HUES64 (cell line): ENCODE results near the gene LCTL.

Experiments
- H3K27ac ChIP-seq: 2 replicates; pipeline ENCODE4 v1.7.0; 2013; ENCODE audit warnings: low read depth, low read length, inconsistent platforms
- H3K27me3 ChIP-seq: 2 replicates; pipeline ENCODE4 v1.6.1; 2013; ENCODE audit warnings: mild to moderate bottlenecking, low read length; ENCODE audit not compliant: insufficient read depth
- H3K36me3 ChIP-seq: 2 replicates; pipeline ENCODE4 v1.6.1; 2013; ENCODE audit warnings: mild to moderate bottlenecking, low read length; ENCODE audit not compliant: insufficient read depth
- H3K4me1 ChIP-seq: 2 replicates; pipeline ENCODE4 v1.6.1; 2013; ENCODE audit warnings: mild to moderate bottlenecking, low read length, moderate library complexity; ENCODE audit not compliant: insufficient read depth
- H3K4me3 ChIP-seq: 2 replicates; pipeline ENCODE4 v1.5.1; 2013; ENCODE audit warnings: mild to moderate bottlenecking, low read length, moderate library complexity
- H3K9ac ChIP-seq: 2 replicates; pipeline ENCODE4 v1.6.1; 2013; ENCODE audit warnings: mild to moderate bottlenecking, low read depth, low read length
- H3K9me3 ChIP-seq: 2 replicates; pipeline ENCODE4 v1.6.1; 2013; ENCODE audit warnings: low read depth, low read length; ENCODE audit not compliant: insufficient read depth
- WGBS: fragments of 150-250, 120-280 bp; methylation state at CpG from one replicate; pipeline ENCODE4 v1.1.7; 2013; ENCODE audit warnings: missing lambda C conversion rate; 5-methylcytosine and 5-hydroxymethylcytosine counted together

LCTL gene

DNA sequence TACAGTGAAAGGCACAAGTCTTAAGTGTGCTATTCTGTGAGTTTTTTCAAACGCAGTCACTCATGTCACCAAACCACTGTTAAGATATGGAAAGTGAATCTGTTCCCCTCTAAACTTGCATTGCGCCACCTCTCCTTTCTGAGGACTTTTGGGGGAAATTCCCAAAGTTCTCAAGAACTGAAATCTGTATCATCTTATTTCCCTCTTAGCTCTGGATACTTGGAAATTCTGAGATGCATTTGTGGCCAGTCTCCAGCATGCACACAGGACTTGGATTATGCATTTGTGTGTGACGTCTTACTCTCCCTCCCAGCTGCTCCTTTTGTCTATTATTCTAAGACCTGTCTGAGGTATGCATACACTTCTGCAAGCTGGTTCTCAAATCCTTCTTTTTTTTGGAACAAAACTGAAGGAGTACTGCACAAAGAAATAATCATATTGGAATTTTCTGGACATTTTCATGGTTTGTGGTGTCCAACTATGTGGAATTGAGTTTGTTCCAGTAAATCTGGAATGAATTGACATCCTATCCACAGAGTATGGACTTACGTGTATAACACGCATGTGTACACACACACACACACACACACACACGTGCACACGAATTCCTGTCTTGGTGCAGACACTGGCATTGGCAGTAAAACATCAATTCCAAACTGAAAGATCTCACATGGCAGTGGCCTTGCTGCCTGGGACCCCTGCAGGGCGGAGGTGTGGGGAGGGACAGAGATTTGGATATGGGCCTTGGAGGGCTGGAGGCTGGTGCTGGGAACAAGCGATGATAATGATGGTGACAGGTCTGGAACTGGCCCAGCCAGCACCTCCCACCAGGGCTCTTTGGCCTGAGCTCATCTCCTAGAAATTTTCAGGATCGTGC lies 8.2 kb upstream of the LCTL start:
- no peak overlapping the region for H3K9ac ChIP-seq
- no peaks in the 10 kb centered on the region for H3K36me3 ChIP-seq
- no peaks in the 10 kb centered on the region for H3K4me1 ChIP-seq
- H3K9me3 ChIP-seq = no peaks in the 10 kb centered on the region
- H3K27me3 ChIP-seq = no peaks in the 10 kb centered on the region
- WGBS = 88% methylated on average over 10 of the region's 10 CpGs
- no peak overlapping the region for H3K27ac ChIP-seq
- H3K4me3 ChIP-seq = no peak overlapping the region

- Histone ChIP-seq H3K27ac (no peak overlapping the region), H3K4me3 (no peak overlapping the region), H3K27me3 (no peaks in the 10 kb centered on the region), H3K9me3 (no peaks in the 10 kb centered on the region), H3K9ac (no peak overlapping the region), H3K4me1 (no peaks in the 10 kb centered on the region), H3K36me3 (no peaks in the 10 kb centered on the region)
- 95% methylated on average over 7 of the region's 7 CpGs for WGBS
Observed at GRCh38 chr15:66573348-66573718, 7.5 kb upstream of the LCTL start.

DNA sequence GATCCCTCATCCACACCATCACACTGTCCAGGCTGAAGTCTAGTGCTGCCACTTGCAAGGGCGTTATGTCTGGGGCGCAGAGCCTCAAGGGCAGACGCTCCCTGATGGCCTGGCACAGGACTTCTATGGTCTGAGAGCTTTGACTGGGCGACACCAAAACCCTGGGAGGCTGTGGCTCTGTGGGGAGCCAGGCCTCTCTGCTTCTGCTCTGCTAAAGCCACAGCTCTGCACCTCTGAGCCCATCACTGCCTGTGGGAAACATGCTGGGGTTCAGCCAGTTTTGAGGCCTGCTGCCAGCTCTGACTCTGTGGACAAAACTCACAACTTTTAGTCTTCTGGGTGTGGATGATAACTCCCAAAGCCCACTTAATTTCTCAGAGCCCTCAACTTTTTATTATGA lies 6.3 kb upstream of the LCTL start:
- WGBS = 85% methylated on average over 4 of the region's 4 CpGs
- Histone ChIP-seq H3K4me3 (no peak overlapping the region), H3K36me3 (no peaks in the 10 kb centered on the region), H3K27me3 (no peaks in the 10 kb centered on the region), H3K27ac (no peak overlapping the region), H3K9me3 (no peaks in the 10 kb centered on the region), H3K4me1 (no peaks in the 10 kb centered on the region), H3K9ac (no peak overlapping the region)

DNA sequence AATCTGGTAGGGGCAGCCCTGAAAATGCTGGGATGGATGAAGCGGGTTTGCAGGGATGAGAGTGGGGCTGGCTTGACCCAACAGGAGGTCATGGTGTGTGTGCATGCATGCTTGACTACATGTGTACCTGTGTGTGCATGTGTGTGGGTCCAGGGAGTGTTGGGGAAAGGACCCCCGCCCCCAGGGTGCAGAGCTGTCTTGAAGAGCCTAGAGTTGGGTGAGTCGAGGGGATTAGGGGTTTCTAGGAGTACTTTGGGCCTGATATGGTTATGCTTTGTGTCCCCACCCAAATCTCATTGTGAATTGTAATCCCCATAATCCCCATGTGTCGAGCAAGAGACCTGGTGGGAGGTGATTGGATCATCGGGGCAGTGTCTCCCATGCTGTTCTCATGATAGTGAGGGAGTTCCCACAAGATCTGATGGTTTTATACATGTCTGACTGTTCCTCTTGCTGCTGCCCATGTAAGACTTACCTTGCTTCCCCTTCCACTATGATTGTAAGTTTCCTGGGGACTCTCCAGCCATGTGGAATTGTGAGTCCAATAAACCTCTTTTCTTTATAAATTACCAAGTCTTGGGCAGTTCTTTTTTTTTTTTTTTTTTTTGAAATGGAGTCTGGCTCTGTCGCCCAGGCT lies 5.2 kb upstream of the LCTL start:
- Histone ChIP-seq H3K36me3 (no peaks in the 10 kb centered on the region), H3K27ac (no peak overlapping the region), H3K27me3 (no peaks in the 10 kb centered on the region), H3K4me1 (peaks cover 6% of the 10 kb centered on the region), H3K9ac (no peak overlapping the region), H3K9me3 (no peaks in the 10 kb centered on the region), H3K4me3 (no peak overlapping the region)
- WGBS = 95% methylated on average over 5 of the region's 6 CpGs

DNA sequence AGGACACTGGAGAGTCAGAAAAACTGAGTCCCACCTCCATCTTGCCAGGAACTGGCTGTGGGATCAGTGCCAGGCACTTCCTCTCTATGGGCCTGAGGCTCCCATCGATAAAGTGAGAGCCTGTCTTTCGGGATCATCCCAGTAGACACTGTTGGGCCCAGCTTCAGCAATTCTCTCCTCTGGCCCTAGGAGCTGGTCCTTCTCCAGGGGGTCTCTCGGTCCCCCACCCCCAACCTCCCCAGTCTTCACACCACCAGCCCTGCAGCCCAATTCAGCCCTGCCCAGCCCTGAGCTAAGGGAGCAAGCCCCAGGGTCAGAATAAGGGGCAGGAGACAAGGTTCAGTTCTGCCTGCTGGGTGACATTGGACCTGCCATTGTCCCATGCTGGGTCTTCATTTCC lies 4.5 kb upstream of the LCTL start:
- no peak overlapping the region for H3K4me3 ChIP-seq
- H3K4me1 ChIP-seq = peaks cover 10% of the 10 kb centered on the region
- H3K9me3 ChIP-seq = no peaks in the 10 kb centered on the region
- no peaks in the 10 kb centered on the region for H3K27me3 ChIP-seq
- no peak overlapping the region for H3K9ac ChIP-seq
- H3K27ac ChIP-seq = no peak overlapping the region
- no peaks in the 10 kb centered on the region for H3K36me3 ChIP-seq
- 94% methylated on average over 3 of the region's 3 CpGs for WGBS

DNA sequence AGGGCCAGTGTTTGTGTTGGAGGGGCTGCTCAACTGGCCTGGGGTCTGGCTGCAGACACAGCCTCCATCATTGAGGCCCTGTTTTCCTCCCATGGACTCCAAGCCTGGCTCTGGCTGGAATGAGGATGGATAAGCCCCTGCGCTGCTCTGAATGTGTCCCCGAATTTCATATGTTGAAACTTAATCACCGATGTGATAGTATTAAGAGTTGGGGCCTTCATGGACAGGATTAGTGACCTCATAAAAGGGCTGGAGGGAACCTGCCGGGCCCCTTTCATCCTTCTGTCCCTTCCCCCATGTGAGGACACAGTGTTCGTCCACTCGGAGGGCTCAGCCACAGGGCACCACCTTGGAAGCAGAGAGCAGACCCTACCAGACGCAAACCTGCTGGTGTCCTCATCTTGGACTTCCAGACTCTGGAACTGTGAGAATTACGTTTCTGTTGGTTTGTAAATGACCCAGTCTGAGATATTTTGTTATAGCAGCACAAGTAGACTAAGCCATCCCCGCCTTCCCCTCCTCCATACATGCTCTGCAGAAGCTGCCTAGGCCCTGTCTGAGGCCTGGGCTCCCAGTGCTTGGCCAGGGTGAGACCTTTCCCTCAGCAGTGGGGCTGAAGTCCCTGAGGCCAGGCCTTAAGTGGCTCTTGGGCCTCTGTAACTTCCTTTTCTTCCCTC lies 3.8 kb upstream of the LCTL start:
- no peak overlapping the region for H3K27ac ChIP-seq
- no peak overlapping the region for H3K9ac ChIP-seq
- no peaks in the 10 kb centered on the region for H3K9me3 ChIP-seq
- 88% methylated on average over 9 of the region's 9 CpGs for WGBS
- no peaks in the 10 kb centered on the region for H3K36me3 ChIP-seq
- no peaks in the 10 kb centered on the region for H3K27me3 ChIP-seq
- H3K4me3 ChIP-seq = no peak overlapping the region
- H3K4me1 ChIP-seq = peaks cover 17% of the 10 kb centered on the region

DNA sequence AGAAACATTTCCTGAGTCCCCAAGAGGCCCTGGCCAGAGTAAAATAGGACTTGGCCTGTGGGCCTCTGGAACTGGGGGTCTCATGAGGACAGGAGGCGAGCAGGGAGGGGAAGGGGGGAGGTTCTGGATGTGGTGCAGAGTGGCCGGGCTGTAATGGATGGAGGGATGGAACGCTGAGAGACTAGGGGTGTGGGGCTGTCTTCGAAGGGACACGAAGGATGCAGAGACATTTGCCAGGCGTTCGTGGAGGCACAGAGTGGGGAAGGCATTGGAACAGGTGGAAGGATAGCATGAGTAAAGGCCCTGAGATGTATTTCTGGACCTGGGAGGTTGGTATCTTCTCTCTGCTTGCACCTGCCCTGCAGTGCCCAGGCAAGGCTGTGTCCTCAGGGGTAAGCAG lies 2.1 kb upstream of the LCTL start:
- H3K27ac ChIP-seq = no peak overlapping the region
- H3K4me3 ChIP-seq = no peak overlapping the region
- no peak overlapping the region for H3K9ac ChIP-seq
- 90% methylated on average over 7 of the region's 7 CpGs for WGBS
- H3K27me3 ChIP-seq = no peaks in the 10 kb centered on the region
- H3K9me3 ChIP-seq = no peaks in the 10 kb centered on the region
- 0 out of 2 replicates have a peak, but pooled peaks cover 4% of the 10 kb centered on the region for H3K36me3 ChIP-seq
- H3K4me1 ChIP-seq = peaks cover 20% of the 10 kb centered on the region

- no peaks in the 10 kb centered on the region for H3K27me3 ChIP-seq
- H3K36me3 ChIP-seq = 0 out of 2 replicates have a peak, but pooled peaks cover 5% of the 10 kb centered on the region
- peaks cover 20% of the 10 kb centered on the region for H3K4me1 ChIP-seq
- H3K9ac ChIP-seq = no peak overlapping the region
- no peaks in the 10 kb centered on the region for H3K9me3 ChIP-seq
- H3K4me3 ChIP-seq = no peak overlapping the region
- 45% methylated on average over 13 of the region's 15 CpGs for WGBS
- no peak overlapping the region for H3K27ac ChIP-seq
Observed at GRCh38 chr15:66566963-66567531, 1.2 kb upstream of the LCTL start.

DNA sequence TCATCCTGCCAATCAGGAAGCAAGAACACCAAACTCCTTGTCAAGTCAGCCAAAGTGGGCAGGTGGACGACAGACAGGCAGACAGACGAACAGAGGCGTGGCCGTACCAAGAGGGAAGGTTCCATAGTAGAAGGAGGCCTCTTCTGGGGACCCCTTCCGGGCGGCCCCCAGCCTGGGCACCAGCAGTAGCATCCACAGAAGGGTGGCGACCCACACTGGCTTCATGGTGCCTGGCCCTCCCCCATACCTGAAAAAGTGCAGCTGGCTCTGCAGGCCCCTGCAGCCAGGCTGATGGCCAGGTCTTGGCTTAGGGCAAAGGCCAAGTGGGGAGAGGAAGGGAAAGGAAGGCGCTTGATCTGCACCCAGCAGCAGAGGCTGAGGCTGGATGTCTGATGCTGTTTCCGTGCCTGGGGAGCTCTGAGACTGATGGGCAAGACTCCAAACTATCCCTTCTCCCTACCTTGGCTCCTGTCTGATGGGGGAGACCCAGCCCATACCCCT lies 607 bp downstream of the LCTL start:
- peak overlapping the region; percentile 39 for H3K4me3 ChIP-seq
- H3K27ac ChIP-seq = peak overlapping the region; percentile 54
- H3K9ac ChIP-seq = peak overlapping the region; percentile 65; the same call in 1 of the 2 replicates
- H3K4me1 ChIP-seq = peaks cover 20% of the 10 kb centered on the region
- 0 out of 2 replicates have a peak, but pooled peaks cover 5% of the 10 kb centered on the region for H3K36me3 ChIP-seq
- no peaks in the 10 kb centered on the region for H3K27me3 ChIP-seq
- WGBS = 81% methylated on average over 9 of the region's 9 CpGs
- no peaks in the 10 kb centered on the region for H3K9me3 ChIP-seq

DNA sequence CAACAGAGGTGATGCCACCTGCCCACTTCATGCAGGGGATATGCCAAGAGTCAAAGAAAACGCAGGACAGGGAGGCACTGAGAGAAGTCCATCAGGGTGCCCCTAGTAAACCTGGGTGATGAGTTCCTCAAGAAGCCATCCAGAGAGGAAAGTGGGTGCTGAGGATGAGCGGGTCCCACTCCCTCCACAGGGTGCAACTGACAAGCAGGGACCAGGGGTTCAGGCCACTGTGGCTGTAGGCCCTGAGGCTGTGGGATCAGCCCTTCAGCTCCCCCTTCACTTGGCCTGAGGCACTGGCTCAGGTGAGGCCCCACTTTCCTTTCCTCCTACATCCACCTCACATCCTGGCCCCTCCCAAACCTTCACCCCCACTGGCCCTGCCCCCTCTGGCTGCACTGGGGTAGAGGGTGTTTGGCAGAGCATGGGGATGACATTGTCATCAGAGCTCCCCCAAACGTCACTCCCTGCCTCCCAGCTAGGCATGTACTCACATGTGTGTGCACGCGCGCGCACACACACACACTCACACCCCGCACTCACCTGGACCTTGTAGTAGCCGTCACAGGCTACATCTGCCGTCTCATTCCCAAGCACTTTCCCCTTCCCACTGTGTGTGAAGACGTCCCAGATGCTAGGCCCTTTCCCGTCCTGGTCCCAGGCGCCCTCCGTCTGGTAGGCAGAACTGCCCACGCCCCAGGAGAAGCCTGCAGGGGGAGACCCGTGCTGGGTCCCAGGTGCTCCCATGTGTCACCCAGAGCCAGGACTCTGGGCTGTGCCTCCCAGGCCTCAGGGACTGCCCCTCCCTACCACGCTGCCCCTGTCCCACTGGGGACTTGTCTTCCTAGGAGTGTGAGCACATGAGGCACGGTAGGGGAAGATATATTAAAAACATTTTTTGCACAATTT lies 1.4 kb downstream of the LCTL start:
- Histone ChIP-seq H3K36me3 (0 out of 2 replicates have a peak, but pooled peaks cover 5% of the 10 kb centered on the region), H3K4me1 (peaks cover 20% of the 10 kb centered on the region), H3K27me3 (no peaks in the 10 kb centered on the region), H3K9ac (no peak overlapping the region), H3K27ac (no peak overlapping the region), H3K9me3 (no peaks in the 10 kb centered on the region), H3K4me3 (no peak overlapping the region)
- WGBS = 89% methylated on average over 17 of the region's 18 CpGs
